GM13977 (cell line): ENCODE results near the gene LHX5.

Experiments used
- DNase-seq: peaks from one replicate; pipeline ENCODE4 v3.0.0; 2012; ENCODE audit warnings: low spot score
- CTCF ChIP-seq: IDR thresholded peaks from 2 replicates; pipeline ENCODE4 v1.5.1; 2012; ENCODE audit warnings: mild to moderate bottlenecking, control low read depth; ENCODE audit not compliant: insufficient read depth; ENCODE audit errors: extremely low read depth, missing control alignments
- in situ Hi-C: fragments of 300-500 bp; cut with MboI; formaldehyde crosslinking; loops from one replicate; pipeline ENCODE4 v1.12.0; 2022; ENCODE audit warnings: low sequenced_read_pairs, low pct_unique_long_range_greater_than_20kb, mixed read lengths, inconsistent platforms; ENCODE audit not compliant: unreplicated experiment

LHX5 gene

DNA sequence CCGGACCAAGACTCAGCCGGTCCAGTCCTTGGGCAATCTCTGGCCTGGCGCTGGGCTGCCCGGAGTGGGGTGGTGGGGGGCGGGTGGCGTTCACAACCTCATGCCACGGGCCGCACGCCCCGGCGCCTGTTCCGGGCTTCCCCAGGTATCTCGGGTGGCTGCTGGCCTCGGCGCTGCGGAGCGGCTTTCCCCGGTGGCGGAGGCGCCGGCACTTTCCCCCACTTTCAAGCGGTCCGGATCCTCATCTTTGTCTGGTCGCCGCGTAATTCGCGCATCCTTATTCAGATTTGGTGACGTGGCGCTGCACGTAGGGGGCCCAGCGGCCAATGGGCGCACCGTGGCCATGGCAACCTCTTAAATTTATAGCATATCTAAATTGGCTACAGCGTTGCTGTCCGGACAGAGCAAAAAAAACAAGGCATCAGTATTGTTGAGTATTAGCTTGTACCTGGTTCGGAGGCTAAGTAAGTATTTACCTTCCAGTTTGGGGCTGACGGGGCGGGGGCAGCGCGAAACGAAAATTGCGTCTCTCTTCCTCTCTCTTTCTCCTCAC, at the start of gene LHX5:
Gene LHX5, minus strand, starts transcription at position 253 of the 553 bp plus-strand sequence. CDS start 373 bp downstream, outside the sequence.
- in situ Hi-C loops, result loop anchor here (25.0 kb wide), 2 partner anchors 941 to 1216 kb away; partner anchors contain the start of genes TBX3 and TBX5
- no peak for DNase-seq
- TF ChIP-seq CTCF, result no peak

- in situ Hi-C loops, result no loop called here
- no peak for DNase-seq
- TF ChIP-seq CTCF, result no peak
Observed at GRCh38 chr12:113519464-113520307, 48.0 kb upstream of the LHX5 start.

DNA sequence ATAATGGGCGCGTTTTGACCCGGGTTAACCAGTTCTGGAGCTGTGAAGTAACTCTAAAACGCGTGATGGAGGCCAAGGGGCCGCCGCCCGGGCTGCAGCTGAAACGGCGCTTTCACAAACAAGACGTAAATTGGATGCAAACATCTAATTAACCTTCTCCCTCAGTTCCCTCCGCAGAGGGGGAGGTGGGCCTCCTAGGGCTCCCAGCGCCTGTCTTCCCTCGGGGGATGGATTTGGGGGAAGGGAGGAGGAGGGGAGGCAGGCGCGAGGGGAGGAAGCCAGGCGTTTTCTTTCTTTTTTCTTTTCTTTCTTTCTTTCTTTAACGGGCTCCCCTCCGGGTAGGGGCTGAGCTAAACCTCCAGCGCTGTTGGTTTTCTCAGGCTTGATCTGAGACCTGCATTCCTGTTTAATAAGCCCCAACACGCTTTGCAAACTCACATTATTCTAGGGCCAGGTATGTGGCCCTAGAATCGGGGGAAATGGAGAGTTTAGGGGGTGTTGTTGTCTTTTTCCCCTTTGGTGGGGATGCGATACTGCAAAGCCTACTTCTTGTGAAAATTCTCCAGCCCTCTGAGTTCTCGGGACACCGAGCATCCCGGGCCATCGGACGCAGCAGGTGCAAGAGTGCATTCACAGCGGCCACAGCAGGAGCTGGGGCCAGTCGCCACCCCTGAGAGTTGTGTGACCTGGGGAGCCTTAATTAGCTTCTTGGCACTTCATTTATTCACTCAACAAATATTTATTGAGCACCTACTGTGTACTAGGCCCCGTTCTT, 43.6 kb upstream of the LHX5 start:
- TF ChIP-seq CTCF, result no peak
- in situ Hi-C loops, result no loop called here
- DNase-seq, result no peak

- TF ChIP-seq CTCF, result no peak
- in situ Hi-C loops, result no loop called here
- no peak for DNase-seq
Observed at GRCh38 chr12:113514602-113515001, 42.9 kb upstream of the LHX5 start.

GRCh38 chr12:113512568-113512967, 40.9 kb upstream of the LHX5 start:
- DNase-seq, result no peak
- in situ Hi-C loops, result no loop called here

More at GRCh38 chr12:113512568-113512967, 40.9 kb upstream of the LHX5 start:
- TF ChIP-seq CTCF, result no peak
